Measurements from ENCODE around the gene RUNDC1.

DNA sequence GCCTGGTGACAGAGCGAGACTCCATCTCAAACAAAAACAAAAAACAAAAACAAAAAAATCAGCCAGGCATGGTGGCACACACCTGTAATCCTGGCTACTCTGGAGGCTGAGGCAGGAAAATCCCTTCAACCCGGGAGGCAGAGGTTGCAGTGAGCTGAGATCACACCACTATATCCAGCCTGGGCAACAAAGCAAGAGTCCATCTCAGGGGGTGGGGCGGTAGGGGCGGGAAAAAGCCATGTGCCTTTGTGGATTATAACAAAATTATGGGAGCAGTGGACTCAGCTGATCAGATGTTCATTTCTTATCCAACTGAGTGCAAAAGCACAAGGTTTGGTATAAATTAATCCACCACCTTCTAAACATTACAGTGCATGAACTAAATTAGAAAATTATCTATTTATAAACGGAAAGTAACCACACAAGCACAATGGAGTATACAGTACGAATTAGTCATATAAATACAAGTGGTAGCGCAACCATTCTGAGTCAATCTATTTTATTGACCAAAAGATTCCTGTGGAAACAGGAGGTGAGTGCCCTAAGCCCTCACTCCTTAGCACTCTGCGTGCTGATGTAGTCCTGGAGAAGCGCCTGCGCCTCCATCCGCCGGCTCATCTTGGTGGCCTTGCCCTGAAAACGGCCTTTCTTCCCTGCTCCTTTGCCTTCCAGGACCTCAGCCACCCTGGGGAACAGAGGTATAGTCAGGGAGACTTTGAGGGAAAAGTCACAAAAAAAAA is 30.2 kb upstream of the RUNDC1 start:
- TF ChIP-seq CTCF (conservative IDR thresholded peaks at IDR 0.05; ENCODE audit: low read length) (no peak), EZH2phosphoT487 (IDR thresholded peaks at IDR 0.05; ENCODE audit: borderline replicate concordance) (no peak)

Data from Loucy (cell line).